A549 (cell line): Measurements from ENCODE around the gene KCNIP3. TPM values are rescaled to one million over a fixed set of nuclear protein-coding genes. Genes with fewer than 3 reads are reported as not detected.

ENCODE experiments used
- ATAC-seq, 2 experiments: fragments of 200-7000 bp in 1 of 2; fragments of >200 bp in 1 of 2; cut with Nextera tagmentation in 1 of 2; cut with Tn5 transposase in 1 of 2; 3 replicates each; pipeline versions ENCODE4 v1.8.0 to v1.9.1; 2018 to 2020; ENCODE audit warnings: mild to moderate bottlenecking in 1 of 2, moderate library complexity in 1 of 2
- CTCF ChIA-PET: fragments of 300-600 bp; sonication (Branson Sonifier 250); formaldehyde crosslinking; extraction: SDS; loops from one replicate; lab custom pipeline; 2021; ENCODE audit warnings: antibody characterized with exemption, inconsistent platforms; lab: Yijun Ruan, JAX
- POLR2A ChIA-PET: fragments of 350-600 bp; formaldehyde crosslinking; extraction: SDS; loops from one replicate; lab custom pipeline; 2021; ENCODE audit warnings: antibody characterized with exemption, inconsistent platforms; lab: Yijun Ruan, JAX
- DNase-seq, 2 experiments: peaks; one replicate each; pipeline versions ENCODE4 v3.0.0 to v3.0.0-alpha.2; 2011 to 2016; ENCODE audit warnings: low read depth in 1 of 2, low spot score in 1 of 2
- FAIRE-seq: peaks from 2 replicates; lab custom pipeline; 2011; peaks lifted over from hg19 to GRCh38; lab: Jason Lieb, UNC
- H3K27ac ChIP-seq, 2 experiments: fragments of >200 bp; sonication (Bioruptor Twin); formaldehyde crosslinking; 3 replicates each; pipeline ENCODE4 v1.5.1; 2016 to 2017
- H3K4me1 ChIP-seq: fragments of >200 bp; sonication (Bioruptor Twin); formaldehyde crosslinking; 3 replicates; pipeline ENCODE4 v1.6.1; 2016
- H3K4me2 ChIP-seq: fragments of >200 bp; sonication (Bioruptor Twin); formaldehyde crosslinking; 3 replicates; pipeline ENCODE4 v1.6.1; 2016
- H3K4me3 ChIP-seq: fragments of >200 bp; sonication (Bioruptor Twin); formaldehyde crosslinking; 3 replicates; pipeline ENCODE4 v1.5.1; 2016
- H3K9me3 ChIP-seq: fragments of >200 bp; sonication (Bioruptor Twin); formaldehyde crosslinking; 3 replicates; pipeline ENCODE4 v1.6.1; 2016
- BCL3 ChIP-seq: fragments of >200 bp; sonication (Bioruptor Twin); formaldehyde crosslinking; IDR thresholded peaks from 3 replicates; pipeline ENCODE4 v1.6.1; 2016
- CBX2 ChIP-seq: fragments of 200-600 bp; sonication (generic); IDR thresholded peaks from 2 replicates; pipeline ENCODE4 v1.6.1; 2016; ENCODE audit warnings: low read depth, mild to moderate bottlenecking, borderline replicate concordance
- CTCF ChIP-seq: fragments of >200 bp; sonication (Bioruptor Twin); formaldehyde crosslinking; IDR thresholded peaks from 3 replicates; pipeline ENCODE4 v1.5.1; 2016
- EHMT2 ChIP-seq: fragments of 200-600 bp; sonication (generic); IDR thresholded peaks from 2 replicates; pipeline ENCODE4 v1.6.1; 2016; ENCODE audit warnings: antibody characterized with exemption, low read depth, mild to moderate bottlenecking, moderate library complexity
- EP300 ChIP-seq, 2 experiments: fragments of >200 bp; sonication (Bioruptor Twin); formaldehyde crosslinking; IDR thresholded peaks; 2 replicates in 1 of 2; 3 replicates in 1 of 2; pipeline ENCODE4 v1.6.1; 2016 to 2017
- FOXS1 ChIP-seq: fragments of 250-450 bp; sonication (Bioruptor Pico); IDR thresholded peaks from 2 replicates; pipeline ENCODE4 v1.5.0; 2020; ENCODE audit warnings: mild to moderate bottlenecking, moderate library complexity
- HDAC2 ChIP-seq: fragments of 200-600 bp; sonication (generic); IDR thresholded peaks from 2 replicates; pipeline ENCODE4 v1.6.1; 2016
- HOXB5 ChIP-seq: fragments of 250-450 bp; sonication (Bioruptor Pico); IDR thresholded peaks from 2 replicates; pipeline ENCODE4 v1.5.0; 2020; ENCODE audit warnings: mild to moderate bottlenecking, moderate library complexity
- JUN ChIP-seq, 2 experiments: fragments of >200 bp; sonication (Bioruptor Twin); formaldehyde crosslinking; IDR thresholded peaks; 2 replicates in 1 of 2; 3 replicates in 1 of 2; pipeline ENCODE4 v1.6.1; 2016 to 2017
- JUNB ChIP-seq: fragments of >200 bp; sonication (Bioruptor Twin); formaldehyde crosslinking; IDR thresholded peaks from 2 replicates; pipeline ENCODE4 v1.6.1; 2016
- MAFK ChIP-seq: fragments of 450-650 bp; IDR thresholded peaks from 2 replicates; pipeline ENCODE4 v1.6.1; 2014; ENCODE audit not compliant: partially characterized antibody
- MYC ChIP-seq: IDR thresholded peaks from 2 replicates; pipeline ENCODE4 v1.6.1; 2012; ENCODE audit warnings: mild to moderate bottlenecking, inconsistent platforms, low read length, improper control_type of control experiment, borderline replicate concordance
- NPAS2 ChIP-seq: fragments of 250-450 bp; sonication (Bioruptor Pico); IDR thresholded peaks from 2 replicates; pipeline ENCODE4 v1.8.0; 2022; ENCODE audit warnings: mild to moderate bottlenecking, moderate library complexity, borderline replicate concordance
- NR3C1 ChIP-seq: fragments of >200 bp; sonication (Bioruptor Twin); formaldehyde crosslinking; IDR thresholded peaks from 3 replicates; pipeline ENCODE4 v1.6.1; 2017
- PHF8 ChIP-seq: fragments of 200-600 bp; sonication (generic); IDR thresholded peaks from 2 replicates; pipeline ENCODE4 v1.6.1; 2016; ENCODE audit warnings: low read depth, mild to moderate bottlenecking, antibody characterized with exemption, moderate library complexity, borderline replicate concordance
- POLR2AphosphoS2 ChIP-seq: conservative IDR thresholded peaks from 2 replicates; pipeline ENCODE4 v1.6.1; 2012; ENCODE audit warnings: low read length, improper control_type of control experiment, inconsistent platforms
- RAD21 ChIP-seq, 2 experiments: fragments of >200 bp in 1 of 2; sonication (Bioruptor Twin) in 1 of 2; formaldehyde crosslinking in 1 of 2; IDR thresholded peaks in 1 of 2; conservative IDR thresholded peaks in 1 of 2; 2 replicates in 1 of 2; 3 replicates in 1 of 2; pipeline ENCODE4 v1.6.1; 2012 to 2018; ENCODE audit warnings: inconsistent platforms in 1 of 2
- RFX5 ChIP-seq: fragments of 450-650 bp; IDR thresholded peaks from 2 replicates; pipeline ENCODE4 v1.7.1; 2014; ENCODE audit warnings: antibody characterized with exemption, mild to moderate bottlenecking, moderate library complexity
- SREBF2 ChIP-seq: fragments of 450-650 bp; IDR thresholded peaks from 2 replicates; pipeline ENCODE4 v1.6.1; 2014; ENCODE audit warnings: mild to moderate bottlenecking, moderate library complexity
- ZC3H11A ChIP-seq: fragments of 450-650 bp; IDR thresholded peaks from 2 replicates; pipeline ENCODE4 v1.6.1; 2014; ENCODE audit warnings: antibody characterized with exemption, mild to moderate bottlenecking
- ZFP36 ChIP-seq: fragments of 450-650 bp; IDR thresholded peaks from 2 replicates; pipeline ENCODE4 v1.6.1; 2014; ENCODE audit warnings: borderline replicate concordance; ENCODE audit not compliant: partially characterized antibody
- ZSCAN20 ChIP-seq: fragments of 250-450 bp; sonication (Bioruptor Pico); IDR thresholded peaks from 2 replicates; pipeline ENCODE4 v1.8.0; 2022; ENCODE audit warnings: mild to moderate bottlenecking, moderate library complexity
- WGBS: methylation state at CpG from one replicate; pipeline ENCODE4 v1.1.6; 2017; ENCODE audit errors: missing lambda C conversion rate; 5-methylcytosine and 5-hydroxymethylcytosine counted together
- polyA plus RNA-seq, 4 experiments: library from polyadenylated mRNA; depleted of rRNA in 3 of 4; stranded (reverse); fragments of >200 nt; fragmentation: RNase III in 1 of 4; extraction: RNeasy Plus Mini Kit Qiagen cat#74134 plus additional on column Dnase treatment in 1 of 4; gene quantifications; 2 replicates in 3 of 4; 3 replicates in 1 of 4; pipeline ENCODE4 v1.2.3, GENCODE V29; 2011 to 2017
- TF ChIP-seq, protein P1 (sequence below): fragments of 150-350 bp; IDR thresholded peaks from 2 replicates; pipeline ENCODE4 v1.6.1; 2014; ENCODE audit warnings: low read depth, mild to moderate bottlenecking, low read length
- TF ChIP-seq, protein P2 (sequence below): fragments of 450-650 bp; IDR thresholded peaks from 2 replicates; pipeline ENCODE4 v1.6.1; 2014; ENCODE audit warnings: antibody characterized with exemption

KCNIP3 gene
- polyA plus RNA-seq, 2 of the 4 experiments (the other 2 are of a cell fraction), result 0.13 to 0.84 TPM

- DNase-seq (no peak), ATAC-seq (no peak), FAIRE-seq (no peak)
- TF ChIP-seq NPAS2 (no peak), JUN (IDR thresholded peaks at IDR 0.05) (no peak), HDAC2 (no peak), CBX2 (no peak), PHF8 (no peak), EHMT2 (no peak), MYC (no peak), RAD21 (conservative IDR thresholded peaks at IDR 0.05 in 1 of 2, IDR thresholded peaks at IDR 0.05 in 1 of 2) (no peak), SREBF2 (no peak), BCL3 (no peak), ZFP36 (no peak)
- TF ChIP-seq, protein P1, sequence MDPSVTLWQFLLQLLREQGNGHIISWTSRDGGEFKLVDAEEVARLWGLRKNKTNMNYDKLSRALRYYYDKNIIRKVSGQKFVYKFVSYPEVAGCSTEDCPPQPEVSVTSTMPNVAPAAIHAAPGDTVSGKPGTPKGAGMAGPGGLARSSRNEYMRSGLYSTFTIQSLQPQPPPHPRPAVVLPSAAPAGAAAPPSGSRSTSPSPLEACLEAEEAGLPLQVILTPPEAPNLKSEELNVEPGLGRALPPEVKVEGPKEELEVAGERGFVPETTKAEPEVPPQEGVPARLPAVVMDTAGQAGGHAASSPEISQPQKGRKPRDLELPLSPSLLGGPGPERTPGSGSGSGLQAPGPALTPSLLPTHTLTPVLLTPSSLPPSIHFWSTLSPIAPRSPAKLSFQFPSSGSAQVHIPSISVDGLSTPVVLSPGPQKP, result no peak
- POLR2A ChIA-PET, result no interaction called here
- WGBS, result 52% methylated on average over 10 of the region's 12 CpGs
- CTCF ChIA-PET, result interaction anchor here (1.0 to 1.6 kb wide), 2 partner anchors 16 to 28 kb away, joined by 4 read pairs; no protein-coding TSS in a partner anchor
- H3K4me3 ChIP-seq, result no peak overlapping the region
- no peaks in the 10 kb centered on the region for H3K9me3 ChIP-seq
- no peak overlapping the region for H3K4me2 ChIP-seq
- H3K27ac ChIP-seq, result no peak overlapping the region
- H3K4me1 ChIP-seq, result no peaks in the 10 kb centered on the region
These were observed 20.7 kb downstream of the KCNIP3 start for GRCh38 chr2:95317665-95318425.

GRCh38 chr2:95318431-95319220 lies 21.5 kb downstream of the KCNIP3 start:
- DNase-seq (no peak), FAIRE-seq (no peak), ATAC-seq (no peak)
- no peak overlapping the region for H3K4me2 ChIP-seq
- 46% methylated on average over 13 of the region's 13 CpGs for WGBS
- H3K27ac ChIP-seq, result no peak overlapping the region
- H3K4me1 ChIP-seq, result no peaks in the 10 kb centered on the region
- H3K4me3 ChIP-seq, result no peak overlapping the region
- no peak for TF ChIP-seq HDAC2
- TF ChIP-seq CTCF, result no peak
- no peak for TF ChIP-seq EP300 (IDR thresholded peaks at IDR 0.05)
- no peak for TF ChIP-seq RFX5
- TF ChIP-seq, protein P2, sequence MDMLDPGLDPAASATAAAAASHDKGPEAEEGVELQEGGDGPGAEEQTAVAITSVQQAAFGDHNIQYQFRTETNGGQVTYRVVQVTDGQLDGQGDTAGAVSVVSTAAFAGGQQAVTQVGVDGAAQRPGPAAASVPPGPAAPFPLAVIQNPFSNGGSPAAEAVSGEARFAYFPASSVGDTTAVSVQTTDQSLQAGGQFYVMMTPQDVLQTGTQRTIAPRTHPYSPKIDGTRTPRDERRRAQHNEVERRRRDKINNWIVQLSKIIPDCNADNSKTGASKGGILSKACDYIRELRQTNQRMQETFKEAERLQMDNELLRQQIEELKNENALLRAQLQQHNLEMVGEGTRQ, result no peak
- no peak for TF ChIP-seq MAFK
- no peak for TF ChIP-seq BCL3
- TF ChIP-seq ZSCAN20 (CRISPR knock-in tag), result no peak
- no peak for TF ChIP-seq NR3C1
- TF ChIP-seq HOXB5 (CRISPR knock-in tag), result no peak
- no peak for TF ChIP-seq ZC3H11A
- no peak for TF ChIP-seq JUNB
- no peak for TF ChIP-seq JUN (IDR thresholded peaks at IDR 0.05)
- TF ChIP-seq, protein P1, result no peak
- TF ChIP-seq POLR2AphosphoS2, result no peak
- TF ChIP-seq CBX2, result no peak
- no peak for TF ChIP-seq MYC
- no peak for TF ChIP-seq NPAS2
- no peak for TF ChIP-seq FOXS1 (CRISPR knock-in tag)
- ChIA-PET CTCF (interaction anchor here (1.6 kb wide), 1 partner anchor 27 kb away, joined by 4 read pairs; no protein-coding TSS in a partner anchor), POLR2A (no interaction called here)
- H3K9me3 ChIP-seq, result no peaks in the 10 kb centered on the region
